Neuronal stem cell (in vitro differentiated cells): ENCODE measurements around the gene TESMIN.
A peak's percentile ranks its signal among the peaks of the same experiment; 100 is the strongest.

ENCODE experiments used
- DNase-seq: peaks from one replicate; pipeline ENCODE4 v3.0.0-alpha.2; 2013; ENCODE audit warnings: low spot score
- H2AFZ ChIP-seq: one replicate; pipeline ENCODE4 v1.6.1; 2013; ENCODE audit warnings: mild to moderate bottlenecking, low read length, inconsistent platforms
- H2AK5ac ChIP-seq: 2 replicates; pipeline ENCODE4 v1.6.1; 2013; ENCODE audit warnings: low read depth, mild to moderate bottlenecking, inconsistent platforms, low read length, moderate library complexity, mixed read lengths
- H2BK120ac ChIP-seq: 2 replicates; pipeline ENCODE4 v1.6.1; 2013; ENCODE audit warnings: low read depth, mild to moderate bottlenecking, inconsistent platforms, low read length, moderate library complexity, mixed read lengths
- H2BK12ac ChIP-seq: one replicate; pipeline ENCODE4 v1.6.1; 2013; ENCODE audit warnings: low read length, inconsistent platforms
- H2BK15ac ChIP-seq: 2 replicates; pipeline ENCODE4 v1.6.1; 2013; ENCODE audit warnings: mild to moderate bottlenecking, low read length, inconsistent platforms, mixed read lengths
- H2BK5ac ChIP-seq: one replicate; pipeline ENCODE4 v1.6.1; 2013; ENCODE audit warnings: inconsistent platforms, mild to moderate bottlenecking, low read length, moderate library complexity
- H3K14ac ChIP-seq: one replicate; pipeline ENCODE4 v1.6.1; 2013; ENCODE audit warnings: low read length, inconsistent platforms
- H3K18ac ChIP-seq: 2 replicates; pipeline ENCODE4 v1.6.1; 2013; ENCODE audit warnings: low read length, inconsistent platforms
- H3K23ac ChIP-seq: 2 replicates; pipeline ENCODE4 v1.6.1; 2013; ENCODE audit warnings: low read depth, mild to moderate bottlenecking, mixed read lengths, low read length, inconsistent platforms; ENCODE audit not compliant: poor library complexity
- H3K27ac ChIP-seq: replicated peaks from 3 replicates; pipeline ENCODE4 v1.5.1; 2013; ENCODE audit warnings: low read length, inconsistent platforms
- H3K27me3 ChIP-seq, 3 experiments: 2 replicates each; pipeline ENCODE4 v1.6.1; 2013; ENCODE audit warnings: low read length in 3 of 3, mild to moderate bottlenecking in 2 of 3, inconsistent platforms in 1 of 3, low read depth in 1 of 3, mixed read lengths in 1 of 3, moderate library complexity in 1 of 3; ENCODE audit not compliant: control insufficient read depth in 3 of 3, insufficient read depth in 3 of 3
- H3K36me3 ChIP-seq, 2 donors: replicated peaks in 1 of 2; 2 replicates each; pipeline ENCODE4 v1.6.1; 2013; ENCODE audit warnings: low read length in 2 of 2; ENCODE audit not compliant: control insufficient read depth in 2 of 2, insufficient read depth in 2 of 2
- H3K4ac ChIP-seq: 2 replicates; pipeline ENCODE4 v1.6.1; 2013; ENCODE audit warnings: inconsistent platforms, mild to moderate bottlenecking, low read length, moderate library complexity
- H3K4me1 ChIP-seq, 2 donors: 1 replicate in 1 of 2; 2 replicates in 1 of 2; pipeline ENCODE4 v1.6.1; 2013; ENCODE audit warnings: low read length in 2 of 2, low read depth in 1 of 2; ENCODE audit not compliant: control insufficient read depth in 2 of 2, insufficient read depth in 1 of 2
- H3K4me2 ChIP-seq: one replicate; pipeline ENCODE4 v1.6.1; 2013; ENCODE audit warnings: mild to moderate bottlenecking, low read length, inconsistent platforms; ENCODE audit not compliant: insufficient read depth, poor library complexity, severe bottlenecking
- H3K4me3 ChIP-seq, 2 donors: 2 replicates each; pipeline ENCODE4 v1.5.1; 2013; ENCODE audit warnings: low read length in 2 of 2, mild to moderate bottlenecking in 2 of 2, inconsistent platforms in 1 of 2, moderate library complexity in 1 of 2
- H3K79me1 ChIP-seq: one replicate; pipeline ENCODE4 v1.6.1; 2013; ENCODE audit warnings: low read depth, mild to moderate bottlenecking, inconsistent platforms, low read length, moderate library complexity
- H3K9ac ChIP-seq: one replicate; pipeline ENCODE4 v1.6.1; 2013; ENCODE audit warnings: mild to moderate bottlenecking, low read depth, low read length, inconsistent platforms; ENCODE audit not compliant: poor library complexity
- H3K9me3 ChIP-seq, 2 donors: replicated peaks in 1 of 2; 2 replicates each; pipeline versions ENCODE3 to v1.6.1; 2013; ENCODE audit warnings: low read length in 2 of 2, mild to moderate bottlenecking in 2 of 2, inconsistent platforms in 1 of 2, low read depth in 1 of 2, mixed read lengths in 1 of 2, moderate library complexity in 1 of 2; ENCODE audit not compliant: control insufficient read depth in 2 of 2, insufficient read depth in 1 of 2
- H4K8ac ChIP-seq: one replicate; pipeline ENCODE4 v1.6.1; 2013; ENCODE audit warnings: low read depth, mild to moderate bottlenecking, inconsistent platforms, low read length, moderate library complexity
- H4K91ac ChIP-seq: one replicate; pipeline ENCODE4 v1.6.1; 2013; ENCODE audit warnings: low read length, low read depth, mild to moderate bottlenecking, inconsistent platforms; ENCODE audit not compliant: poor library complexity
- WGBS, 2 donors: extraction: QIAGEN DNeasy Blood & Tissue Kit; methylation state at CpG; one replicate each; pipeline ENCODE4 v1.1.7; 2013; ENCODE audit warnings: missing lambda C conversion rate in 2 of 2, mixed read lengths in 1 of 2; ENCODE audit not compliant: insufficient read length in 2 of 2, insufficient replicate concordance in 1 of 2; ENCODE audit errors: extremely low coverage in 2 of 2; 5-methylcytosine and 5-hydroxymethylcytosine counted together

The TESMIN gene

DNA sequence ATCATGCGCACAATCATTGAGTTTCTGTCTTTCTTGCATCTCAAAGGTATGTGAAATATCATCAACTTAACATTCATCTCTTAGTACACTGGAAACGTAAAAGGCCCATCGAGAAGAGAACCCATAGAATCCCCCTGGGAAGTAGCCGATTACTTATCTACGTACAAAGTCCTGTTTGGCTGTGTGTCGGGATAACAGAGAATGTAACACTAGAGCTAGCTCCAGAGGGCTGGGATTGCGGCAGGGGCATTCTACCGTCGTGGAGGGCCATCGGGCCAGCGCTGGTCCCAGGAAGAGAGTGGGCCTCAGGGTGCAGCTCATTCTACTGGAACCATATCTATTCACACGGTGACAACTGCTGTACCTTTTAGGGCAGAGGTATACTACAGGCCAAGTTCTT, 62.4 kb downstream of the TESMIN start:
- H3K27me3 ChIP-seq: peaks cover 17 to 80% (median 36%) of the 10 kb centered on the region in 3 experiments
- no peak overlapping the region for H2AK5ac ChIP-seq
- peaks cover 0 to 2% of the 10 kb centered on the region in 2 donors for H3K4me1 ChIP-seq
- no peak overlapping the region for H2BK15ac ChIP-seq
- H3K79me1 ChIP-seq: no peaks in the 10 kb centered on the region
- no peak overlapping the region for H4K91ac ChIP-seq
- no peak overlapping the region for H2BK120ac ChIP-seq
- H3K4ac ChIP-seq: no peak overlapping the region
- no peak for DNase-seq
- H3K27ac ChIP-seq: no peak overlapping the region
- no peak overlapping the region for H4K8ac ChIP-seq
- H3K18ac ChIP-seq: no peak overlapping the region
- no peak overlapping the region for H3K23ac ChIP-seq
- H3K9ac ChIP-seq: no peak overlapping the region
- no peak overlapping the region for H2AFZ ChIP-seq
- no peak overlapping the region for H3K14ac ChIP-seq
- H3K36me3 ChIP-seq: no peaks in the 10 kb centered on the region
- H3K4me2 ChIP-seq: no peak overlapping the region
- no peaks in the 10 kb centered on the region for H3K9me3 ChIP-seq
- H2BK12ac ChIP-seq: no peak overlapping the region
- no peak overlapping the region for H3K4me3 ChIP-seq
- whole genome bisulfite sequencing, 2 donors: no CpG with 5 or more reads among the region's 12 CpGs
- no peak overlapping the region for H2BK5ac ChIP-seq

DNA sequence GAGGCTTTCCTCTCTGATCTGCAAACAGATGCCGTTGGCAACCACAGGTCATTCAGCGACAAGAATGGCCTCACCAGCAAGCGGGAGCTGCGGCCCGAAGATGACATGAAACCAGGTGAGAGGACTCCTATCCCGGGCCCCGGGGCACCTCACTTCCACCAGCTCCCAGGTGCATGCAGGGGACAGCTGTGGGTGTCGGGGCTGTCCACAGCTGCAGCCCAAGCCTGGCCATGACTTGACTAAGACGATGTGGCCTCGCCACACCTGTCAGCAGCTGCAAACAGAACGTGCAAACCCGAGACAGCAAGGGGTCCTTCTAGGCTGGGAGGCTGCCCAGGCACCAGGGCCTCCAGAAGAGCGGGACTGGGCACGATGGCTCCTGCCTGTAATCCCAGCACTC, 63.3 kb downstream of the TESMIN start:
- H3K9me3 ChIP-seq: no peaks in the 10 kb centered on the region
- no peak overlapping the region for H3K27ac ChIP-seq
- H3K4me1 ChIP-seq: peaks cover 0 to 2% of the 10 kb centered on the region in 2 donors
- H4K91ac ChIP-seq: no peak overlapping the region
- no peak overlapping the region for H2AK5ac ChIP-seq
- H3K79me1 ChIP-seq: no peaks in the 10 kb centered on the region
- peak overlapping the region; percentile 39 for H3K14ac ChIP-seq
- WGBS, 2 donors: no CpG with 5 or more reads among the region's 14 CpGs
- H3K18ac ChIP-seq: peak overlapping the region; percentile 21
- H3K36me3 ChIP-seq: no peaks in the 10 kb centered on the region
- DNase-seq: no peak
- no peak overlapping the region for H2BK12ac ChIP-seq
- no peak overlapping the region for H3K4ac ChIP-seq
- no peak overlapping the region for H2BK15ac ChIP-seq
- no peak overlapping the region for H2AFZ ChIP-seq
- H4K8ac ChIP-seq: no peak overlapping the region
- H2BK5ac ChIP-seq: peak overlapping the region; percentile 13
- no peak overlapping the region for H3K23ac ChIP-seq
- no peak overlapping the region for H2BK120ac ChIP-seq
- no peak overlapping the region for H3K4me2 ChIP-seq
- H3K27me3 ChIP-seq: peaks cover 23 to 84% (median 45%) of the 10 kb centered on the region in 3 experiments
- no peak overlapping the region for H3K4me3 ChIP-seq
- H3K9ac ChIP-seq: no peak overlapping the region

DNA sequence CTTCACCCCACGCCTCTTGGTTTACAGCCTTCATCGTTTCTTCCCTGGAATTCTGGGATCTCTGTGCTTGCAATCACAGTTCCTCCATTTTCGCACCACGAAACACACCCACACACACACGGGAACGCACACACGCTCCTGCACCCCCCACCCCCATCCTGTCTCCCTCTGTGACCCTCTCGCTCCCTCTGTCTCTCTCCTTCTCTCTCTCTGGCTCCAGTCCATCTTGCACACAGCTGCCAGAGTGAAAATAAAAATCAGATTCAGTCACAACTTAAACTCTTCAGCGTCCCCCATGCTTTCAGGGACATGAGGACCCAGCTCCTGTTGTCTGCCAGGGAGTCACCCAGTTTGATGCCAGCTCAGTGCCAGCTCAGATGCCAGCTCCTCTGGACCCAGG, 64.0 kb downstream of the TESMIN start:
- DNase-seq: no peak
- Histone ChIP-seq H3K27me3 (peaks cover 23 to 91% (median 52%) of the 10 kb centered on the region in 3 experiments), H3K4me1 (peaks cover 0 to 2% of the 10 kb centered on the region in 2 donors), H3K23ac (peak overlapping the region; percentile 10), H2AK5ac (no peak overlapping the region), H2BK15ac (no peak overlapping the region), H2AFZ (no peak overlapping the region), H2BK5ac (peak overlapping the region; percentile 32), H4K8ac (no peak overlapping the region), H3K9ac (no peak overlapping the region), H3K36me3 (no peaks in the 10 kb centered on the region), H3K4me2 (no peak overlapping the region), H3K79me1 (no peaks in the 10 kb centered on the region), H3K18ac (no peak overlapping the region), H3K27ac (no peak overlapping the region), H3K4ac (no peak overlapping the region), H4K91ac (no peak overlapping the region), H3K4me3 (no peak overlapping the region), H2BK12ac (no peak overlapping the region), H3K9me3 (no peaks in the 10 kb centered on the region), H2BK120ac (no peak overlapping the region), H3K14ac (no peak overlapping the region)
- no CpG with 5 or more reads among the region's 9 CpGs for WGBS, 2 donors

DNA sequence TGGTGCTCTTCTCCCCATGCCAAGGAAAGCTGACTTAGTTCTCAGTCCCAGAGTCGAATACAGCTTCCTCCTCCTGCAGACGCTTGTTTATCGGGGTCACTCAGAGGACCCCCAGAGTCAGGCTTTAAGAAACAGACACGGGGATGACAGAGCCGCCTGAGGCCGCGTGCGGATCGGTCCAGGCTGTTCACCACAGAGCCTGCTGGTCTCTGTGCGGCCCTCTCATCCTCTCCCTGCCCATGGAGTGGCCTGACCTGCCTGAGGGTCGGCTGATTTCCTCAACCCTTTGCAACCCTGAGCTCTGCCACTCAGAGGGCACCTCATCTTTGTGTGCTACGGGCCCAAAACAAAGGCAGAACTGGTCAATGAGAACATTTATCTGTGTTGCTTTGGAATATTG, 64.8 kb downstream of the TESMIN start:
- no peaks in the 10 kb centered on the region for H3K79me1 ChIP-seq
- H3K4me2 ChIP-seq: no peak overlapping the region
- no peak overlapping the region for H3K14ac ChIP-seq
- no peak overlapping the region for H3K23ac ChIP-seq
- no peak overlapping the region for H2AFZ ChIP-seq
- no peak overlapping the region for H3K4me3 ChIP-seq
- H3K9me3 ChIP-seq: no peaks in the 10 kb centered on the region
- H3K27me3 ChIP-seq: peaks cover 23 to 96% (median 53%) of the 10 kb centered on the region in 3 experiments
- no peak overlapping the region for H3K4ac ChIP-seq
- no peak overlapping the region for H2AK5ac ChIP-seq
- no CpG with 5 or more reads among the region's 12 CpGs for WGBS, 2 donors
- H4K91ac ChIP-seq: no peak overlapping the region
- no peak overlapping the region for H2BK15ac ChIP-seq
- no peaks in the 10 kb centered on the region for H3K36me3 ChIP-seq
- no peak overlapping the region for H3K18ac ChIP-seq
- H3K27ac ChIP-seq: no peak overlapping the region
- H4K8ac ChIP-seq: no peak overlapping the region
- peaks cover 0 to 2% of the 10 kb centered on the region in 2 donors for H3K4me1 ChIP-seq
- peak overlapping the region; percentile 41 for H2BK5ac ChIP-seq
- no peak overlapping the region for H3K9ac ChIP-seq
- no peak overlapping the region for H2BK120ac ChIP-seq
- H2BK12ac ChIP-seq: no peak overlapping the region
- no peak for DNase-seq
